Esophagus muscularis mucosa (tissue), 4 donors: ENCODE data around the gene SRR.

Experiments
- EP300 ChIP-seq: sonication (generic); formaldehyde crosslinking; IDR thresholded peaks from one replicate; pipeline ENCODE4 v1.6.1; 2017; ENCODE audit warnings: antibody characterized with exemption
- POLR2A ChIP-seq: fragments of 450-650 bp; IDR thresholded peaks from one replicate; pipeline ENCODE4 v1.6.1; 2017; ENCODE audit warnings: antibody characterized with exemption, moderate library complexity, mild to moderate bottlenecking, low read depth
- POLR2AphosphoS5 ChIP-seq, 2 donors: sonication (generic); formaldehyde crosslinking; IDR thresholded peaks; one replicate each; pipeline ENCODE4 v1.6.1; 2017; ENCODE audit warnings: antibody characterized with exemption in 2 of 2
- TF ChIP-seq, protein P1 (sequence below), 3 experiments: fragments of 200-600 bp in 2 of 3; fragments of 450-650 bp in 1 of 3; sonication (generic) in 2 of 3; IDR thresholded peaks; one replicate each; pipeline ENCODE4 v1.5.1; 2017 to 2019; ENCODE audit warnings: antibody characterized with exemption in 3 of 3, mild to moderate bottlenecking in 2 of 3, moderate library complexity in 1 of 3

GRCh38 chr17:2373179-2373578 is 69.4 kb downstream of the SRR start:
- TF ChIP-seq POLR2A = no peak
- TF ChIP-seq, protein P1, sequence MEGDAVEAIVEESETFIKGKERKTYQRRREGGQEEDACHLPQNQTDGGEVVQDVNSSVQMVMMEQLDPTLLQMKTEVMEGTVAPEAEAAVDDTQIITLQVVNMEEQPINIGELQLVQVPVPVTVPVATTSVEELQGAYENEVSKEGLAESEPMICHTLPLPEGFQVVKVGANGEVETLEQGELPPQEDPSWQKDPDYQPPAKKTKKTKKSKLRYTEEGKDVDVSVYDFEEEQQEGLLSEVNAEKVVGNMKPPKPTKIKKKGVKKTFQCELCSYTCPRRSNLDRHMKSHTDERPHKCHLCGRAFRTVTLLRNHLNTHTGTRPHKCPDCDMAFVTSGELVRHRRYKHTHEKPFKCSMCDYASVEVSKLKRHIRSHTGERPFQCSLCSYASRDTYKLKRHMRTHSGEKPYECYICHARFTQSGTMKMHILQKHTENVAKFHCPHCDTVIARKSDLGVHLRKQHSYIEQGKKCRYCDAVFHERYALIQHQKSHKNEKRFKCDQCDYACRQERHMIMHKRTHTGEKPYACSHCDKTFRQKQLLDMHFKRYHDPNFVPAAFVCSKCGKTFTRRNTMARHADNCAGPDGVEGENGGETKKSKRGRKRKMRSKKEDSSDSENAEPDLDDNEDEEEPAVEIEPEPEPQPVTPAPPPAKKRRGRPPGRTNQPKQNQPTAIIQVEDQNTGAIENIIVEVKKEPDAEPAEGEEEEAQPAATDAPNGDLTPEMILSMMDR (IDR thresholded peaks at IDR 0.05) = no peak
- no peak for TF ChIP-seq POLR2AphosphoS5 (IDR thresholded peaks at IDR 0.05)
- no peak for TF ChIP-seq EP300
